ENCODE measurements around the gene BEST4.

DNA sequence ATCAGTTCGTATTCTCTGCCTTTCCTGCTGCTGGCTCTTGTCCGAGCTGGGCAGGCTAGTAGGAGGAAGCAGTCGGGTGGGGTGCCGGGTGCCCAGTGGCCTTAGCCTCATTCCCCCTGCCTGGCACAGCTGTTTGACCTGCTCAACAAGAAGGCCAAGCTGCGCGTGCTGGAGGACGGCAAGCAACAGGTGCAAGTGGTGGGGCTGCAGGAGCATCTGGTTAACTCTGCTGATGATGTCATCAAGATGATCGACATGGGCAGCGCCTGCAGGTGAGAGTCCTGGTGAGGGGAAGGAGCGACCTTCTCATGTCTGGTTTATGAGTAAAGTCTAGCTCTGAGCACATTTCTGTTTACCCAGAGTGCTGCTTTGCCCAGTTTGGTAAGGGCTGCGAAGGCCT, 28.9 kb downstream of the BEST4 start:
- TF ChIP-seq, protein P1, sequence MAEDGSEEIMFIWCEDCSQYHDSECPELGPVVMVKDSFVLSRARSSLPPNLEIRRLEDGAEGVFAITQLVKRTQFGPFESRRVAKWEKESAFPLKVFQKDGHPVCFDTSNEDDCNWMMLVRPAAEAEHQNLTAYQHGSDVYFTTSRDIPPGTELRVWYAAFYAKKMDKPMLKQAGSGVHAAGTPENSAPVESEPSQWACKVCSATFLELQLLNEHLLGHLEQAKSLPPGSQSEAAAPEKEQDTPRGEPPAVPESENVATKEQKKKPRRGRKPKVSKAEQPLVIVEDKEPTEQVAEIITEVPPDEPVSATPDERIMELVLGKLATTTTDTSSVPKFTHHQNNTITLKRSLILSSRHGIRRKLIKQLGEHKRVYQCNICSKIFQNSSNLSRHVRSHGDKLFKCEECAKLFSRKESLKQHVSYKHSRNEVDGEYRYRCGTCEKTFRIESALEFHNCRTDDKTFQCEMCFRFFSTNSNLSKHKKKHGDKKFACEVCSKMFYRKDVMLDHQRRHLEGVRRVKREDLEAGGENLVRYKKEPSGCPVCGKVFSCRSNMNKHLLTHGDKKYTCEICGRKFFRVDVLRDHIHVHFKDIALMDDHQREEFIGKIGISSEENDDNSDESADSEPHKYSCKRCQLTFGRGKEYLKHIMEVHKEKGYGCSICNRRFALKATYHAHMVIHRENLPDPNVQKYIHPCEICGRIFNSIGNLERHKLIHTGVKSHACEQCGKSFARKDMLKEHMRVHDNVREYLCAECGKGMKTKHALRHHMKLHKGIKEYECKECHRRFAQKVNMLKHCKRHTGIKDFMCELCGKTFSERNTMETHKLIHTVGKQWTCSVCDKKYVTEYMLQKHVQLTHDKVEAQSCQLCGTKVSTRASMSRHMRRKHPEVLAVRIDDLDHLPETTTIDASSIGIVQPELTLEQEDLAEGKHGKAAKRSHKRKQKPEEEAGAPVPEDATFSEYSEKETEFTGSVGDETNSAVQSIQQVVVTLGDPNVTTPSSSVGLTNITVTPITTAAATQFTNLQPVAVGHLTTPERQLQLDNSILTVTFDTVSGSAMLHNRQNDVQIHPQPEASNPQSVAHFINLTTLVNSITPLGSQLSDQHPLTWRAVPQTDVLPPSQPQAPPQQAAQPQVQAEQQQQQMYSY (CRISPR knock-in tag; IDR thresholded peaks at IDR 0.05), result no peak
- TF ChIP-seq KLF13 (CRISPR knock-in tag; IDR thresholded peaks at IDR 0.05) (no peak), MXI1 (IDR thresholded peaks at IDR 0.05; ENCODE audit: borderline replicate concordance, low read depth, low read length) (no peak), MAFK (conservative IDR thresholded peaks at IDR 0.05 in 1 of 2, IDR thresholded peaks at IDR 0.05 in 1 of 2; ENCODE audit: low read length in 2 of 2) (no peak), SP1 (IDR thresholded peaks at IDR 0.05) (no peak), SP1 (CRISPR knock-in tag; IDR thresholded peaks at IDR 0.05) (no peak), ZNF234 (CRISPR knock-in tag; conservative IDR thresholded peaks at IDR 0.05) (no peak), ZNF160 (CRISPR knock-in tag; IDR thresholded peaks at IDR 0.05) (no peak), BRCA1 (CRISPR knock-in tag; IDR thresholded peaks at IDR 0.05) (no peak)

Data from HepG2 (cell line).